LNCAP (cell line): ENCODE measurements around the gene PLD1.

Experiments
- TF ChIP-seq, protein P1 (sequence below): fragments of 450-650 bp; IDR thresholded peaks from 2 replicates; pipeline ENCODE4 v1.5.1; 2017; ENCODE audit warnings: mild to moderate bottlenecking

Gene PLD1

DNA sequence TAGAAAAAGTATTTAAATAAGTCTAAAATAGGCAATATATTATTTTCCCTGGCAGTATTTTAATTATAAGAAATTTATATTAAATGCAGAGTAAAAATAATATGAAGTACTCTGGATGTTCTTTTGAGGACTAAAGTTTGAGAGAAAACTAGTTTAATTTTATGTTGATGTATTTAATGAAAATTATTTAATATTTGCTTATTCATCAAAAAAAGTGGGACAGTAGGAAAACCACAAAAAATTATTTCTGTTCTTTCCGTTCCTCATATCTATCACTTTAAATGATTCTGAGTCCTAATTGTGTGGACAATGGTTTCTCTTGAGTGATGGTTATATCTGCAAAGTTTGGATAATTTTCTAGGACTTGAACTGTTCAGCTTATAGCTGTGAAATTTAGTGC is 202.8 kb downstream of the PLD1 start:
- TF ChIP-seq, protein P1, sequence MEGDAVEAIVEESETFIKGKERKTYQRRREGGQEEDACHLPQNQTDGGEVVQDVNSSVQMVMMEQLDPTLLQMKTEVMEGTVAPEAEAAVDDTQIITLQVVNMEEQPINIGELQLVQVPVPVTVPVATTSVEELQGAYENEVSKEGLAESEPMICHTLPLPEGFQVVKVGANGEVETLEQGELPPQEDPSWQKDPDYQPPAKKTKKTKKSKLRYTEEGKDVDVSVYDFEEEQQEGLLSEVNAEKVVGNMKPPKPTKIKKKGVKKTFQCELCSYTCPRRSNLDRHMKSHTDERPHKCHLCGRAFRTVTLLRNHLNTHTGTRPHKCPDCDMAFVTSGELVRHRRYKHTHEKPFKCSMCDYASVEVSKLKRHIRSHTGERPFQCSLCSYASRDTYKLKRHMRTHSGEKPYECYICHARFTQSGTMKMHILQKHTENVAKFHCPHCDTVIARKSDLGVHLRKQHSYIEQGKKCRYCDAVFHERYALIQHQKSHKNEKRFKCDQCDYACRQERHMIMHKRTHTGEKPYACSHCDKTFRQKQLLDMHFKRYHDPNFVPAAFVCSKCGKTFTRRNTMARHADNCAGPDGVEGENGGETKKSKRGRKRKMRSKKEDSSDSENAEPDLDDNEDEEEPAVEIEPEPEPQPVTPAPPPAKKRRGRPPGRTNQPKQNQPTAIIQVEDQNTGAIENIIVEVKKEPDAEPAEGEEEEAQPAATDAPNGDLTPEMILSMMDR = no peak

- TF ChIP-seq, protein P1 = no peak
These were observed 204.0 kb downstream of the PLD1 start for GRCh38 chr3:171606151-171606751.

DNA sequence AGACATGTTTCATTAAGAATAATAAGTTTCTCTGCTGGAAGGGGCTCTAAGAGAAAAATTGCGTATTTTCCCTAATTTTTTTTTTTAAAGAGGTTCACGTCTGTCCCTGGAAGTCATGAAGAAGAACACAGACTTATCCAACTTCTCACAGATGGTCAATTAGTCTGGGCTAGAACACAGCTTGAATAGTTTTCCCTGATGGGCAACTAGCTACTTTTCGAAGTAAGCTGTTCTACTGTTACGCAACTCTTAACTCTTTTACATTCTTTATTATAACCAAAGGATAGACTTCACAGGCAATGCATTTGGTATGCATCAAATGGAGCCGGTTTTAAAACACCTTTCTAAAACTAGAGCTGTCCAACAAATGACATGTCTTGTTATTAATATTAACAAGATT is 205.9 kb downstream of the PLD1 start:
- TF ChIP-seq, protein P1 = no peak

- TF ChIP-seq, protein P1 = no peak
These were observed 208.2 kb downstream of the PLD1 start for GRCh38 chr3:171602072-171602471.

GRCh38 chr3:171600030-171600429 is 210.3 kb downstream of the PLD1 start:
- TF ChIP-seq, protein P1 = no peak

- TF ChIP-seq, protein P1 = no peak
These were observed 211.3 kb downstream of the PLD1 start for GRCh38 chr3:171598990-171599389.

DNA sequence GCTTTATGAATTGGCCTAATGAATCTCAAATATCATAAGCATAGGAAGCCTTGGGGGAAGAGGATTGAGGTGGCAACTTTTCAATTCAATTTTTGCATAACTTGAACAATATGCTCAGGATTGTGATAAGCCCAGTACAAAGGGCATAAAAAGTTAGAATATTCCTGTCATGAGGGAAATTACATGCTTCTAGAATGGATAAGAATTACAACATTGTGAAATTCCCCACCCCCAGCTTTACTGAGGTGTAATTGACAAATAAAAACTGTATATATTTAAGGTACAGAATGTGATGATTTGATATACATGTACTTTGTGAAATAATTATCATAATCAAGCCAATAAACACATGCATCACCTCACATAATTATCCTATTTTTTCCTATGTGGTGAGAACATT is 217.5 kb downstream of the PLD1 start:
- TF ChIP-seq, protein P1 = no peak

GRCh38 chr3:171591070-171591469 is 219.2 kb downstream of the PLD1 start:
- TF ChIP-seq, protein P1 = no peak
